Measurements from ENCODE around the gene MDK. TPM values are rescaled to one million over a fixed set of nuclear protein-coding genes. Genes with fewer than 3 reads are reported as not detected.

MDK gene
- total and polyA plus RNA-seq, 2 donors (not counting 3 experiments of a cell fraction or from before 2014, with no cell fraction given): 331 to 893 TPM

- Histone ChIP-seq H3K27ac (ENCODE audit: insufficient read depth, low read depth, low read length) (no peak overlapping the region), H3K4me1 (ENCODE audit: control insufficient read depth, extremely low read depth, insufficient read depth, low read length) (peaks cover 3% of the 10 kb centered on the region), H3K9ac (replicated peaks; ENCODE audit: extremely low read depth, insufficient read depth, low read length) (no peak overlapping the region), H4K20me1 (replicated peaks; ENCODE audit: control insufficient read depth, extremely low read depth, insufficient read depth, low read length) (no peaks in the 10 kb centered on the region), H3K4me2 (ENCODE audit: insufficient read depth, low read length) (no peak overlapping the region), H3K79me2 (ENCODE audit: control insufficient read depth, insufficient read depth, low read length) (no peaks in the 10 kb centered on the region), H3K27me3 (ENCODE audit: control insufficient read depth in 2 of 2, insufficient read depth in 2 of 2, low read length in 2 of 2) (peaks cover 39 to 40% of the 10 kb centered on the region in 2 experiments), H2AFZ (ENCODE audit: low read depth, low read length) (no peak overlapping the region), H3K9me3 (replicated peaks; ENCODE audit: control insufficient read depth, insufficient read depth, low read length) (no peaks in the 10 kb centered on the region), H3K36me3 (ENCODE audit: control insufficient read depth in 2 of 2, extremely low read depth in 1 of 2, insufficient read depth in 2 of 2, low read length in 2 of 2) (no peaks in the 10 kb centered on the region), H3K9me1 (replicated peaks; ENCODE audit: control insufficient read depth, extremely low read depth, insufficient read depth, low read length) (no peaks in the 10 kb centered on the region), H3K4me3 (replicated peaks in 1 of 3; ENCODE audit: insufficient read depth in 1 of 3, low read depth in 1 of 3, low read length in 3 of 3) (no peak overlapping the region)
- POLR2A ChIA-PET: interaction anchor here (1.0 kb wide), 1 partner anchor 9 kb away, joined by 4 read pairs; no protein-coding TSS in a partner anchor
- DNase-seq (ENCODE audit: low read depth, low spot score) (no peak), FAIRE-seq (no peak)
- BruUV-seq (replicated peaks): no TSS peak
- CTCF ChIA-PET: interaction anchor here (1.5 kb wide), 1 partner anchor 24 kb away, joined by 5 read pairs; no protein-coding TSS in a partner anchor
- dilution Hi-C loops (cut with MboI; ENCODE audit: extremely low pct_ligation_motif_present, low sequenced_read_pairs) (no loop called here), intact Hi-C loops (cut with micrococcal nuclease) (no loop called here)
- no peak for TF ChIP-seq FOS (IDR thresholded peaks at IDR 0.05; ENCODE audit: borderline replicate concordance, insufficient read depth, low read length)
- no peak for TF ChIP-seq GATA2 (IDR thresholded peaks at IDR 0.05; ENCODE audit: insufficient read depth, insufficient read length, low read depth, low read length)
- no peak for TF ChIP-seq MAX (IDR thresholded peaks at IDR 0.05; ENCODE audit: insufficient read depth, insufficient read length)
- TF ChIP-seq JUN (IDR thresholded peaks at IDR 0.05; ENCODE audit: borderline replicate concordance, insufficient read depth, insufficient read length, low read depth): no peak
- TF ChIP-seq CTCF (IDR thresholded peaks at IDR 0.05; ENCODE audit: extremely low read depth in 1 of 2, insufficient read depth in 1 of 2, low read depth in 1 of 2, low read length in 2 of 2): no peak
- no peak for TF ChIP-seq EZH2 (IDR thresholded peaks at IDR 0.05; ENCODE audit: borderline replicate concordance, low read depth, low read length, severe bottlenecking)
- TF ChIP-seq POLR2A (IDR thresholded peaks at IDR 0.05; ENCODE audit: low read depth, low read length): no peak
- no peak for TF ChIP-seq MYC (IDR thresholded peaks at IDR 0.05; ENCODE audit: low read depth, low read length)
- no peak for TF ChIP-seq POLR2AphosphoS5 (IDR thresholded peaks at IDR 0.05; ENCODE audit: insufficient read depth, low read depth, low read length)
Observed at GRCh38 chr11:46335271-46335670, 46.2 kb upstream of the MDK start.
